UCSD-AML1 (cell line): Measurements from ENCODE around the gene AFAP1.
A peak's percentile ranks its signal among the peaks of the same experiment; 100 is the strongest.

Source experiments
- DNase-seq: peaks from one replicate; lab custom pipeline; 2025; ENCODE audit not compliant: unreplicated experiment; lab: John Stamatoyannopoulos, UW

AFAP1 gene

GRCh38 chr4:7788694-7789425 lies 150.8 kb downstream of the AFAP1 start:
- no peak for DNase-seq

- DNase-seq, result no peak
Measured at GRCh38 chr4:7788193-7788592, 151.5 kb downstream of the AFAP1 start.

DNA sequence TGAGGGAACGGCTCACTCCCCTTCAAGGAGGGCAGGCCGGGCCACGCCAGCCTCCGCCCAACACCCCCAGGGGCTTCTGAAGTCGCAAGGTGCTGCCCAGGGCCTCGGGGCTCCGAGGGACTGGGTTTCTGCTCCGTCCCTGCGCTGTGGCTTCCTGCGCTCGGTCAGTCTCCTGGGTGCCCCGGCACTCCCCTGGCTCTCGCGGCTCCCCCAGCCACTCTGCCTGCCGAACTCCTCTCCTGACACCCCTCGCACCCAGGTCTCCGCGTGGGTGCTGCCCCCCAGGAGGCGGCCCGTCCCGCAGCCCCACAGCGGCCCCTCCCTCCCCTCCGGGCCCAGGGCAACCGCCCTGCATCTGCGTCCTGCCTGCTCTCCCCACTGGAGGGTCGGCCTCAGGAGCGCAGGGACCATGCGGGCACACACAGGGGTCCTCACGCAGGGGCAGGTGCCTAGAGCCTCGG lies 151.9 kb downstream of the AFAP1 start:
- DNase-seq, result no peak

DNA sequence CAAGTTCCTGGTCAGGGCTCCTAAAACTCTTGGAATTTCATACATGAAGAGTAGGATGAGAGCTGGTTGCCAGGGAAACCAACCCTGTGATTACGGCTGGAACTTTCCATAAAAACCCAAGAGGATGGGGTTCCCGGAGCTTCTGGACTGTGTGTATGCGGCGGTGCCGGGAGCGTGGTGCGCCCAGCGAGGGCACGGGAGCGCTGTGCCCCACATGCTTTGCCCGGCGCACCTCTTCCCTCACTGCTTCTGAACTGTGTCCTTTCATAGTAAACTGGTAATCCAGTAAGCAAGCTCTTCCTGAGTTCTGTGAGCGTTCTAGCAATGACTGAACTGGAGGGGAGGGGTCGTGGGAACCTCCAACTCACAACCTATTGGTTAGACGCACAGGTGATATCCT lies 152.6 kb downstream of the AFAP1 start:
- DNase-seq, result no peak

DNA sequence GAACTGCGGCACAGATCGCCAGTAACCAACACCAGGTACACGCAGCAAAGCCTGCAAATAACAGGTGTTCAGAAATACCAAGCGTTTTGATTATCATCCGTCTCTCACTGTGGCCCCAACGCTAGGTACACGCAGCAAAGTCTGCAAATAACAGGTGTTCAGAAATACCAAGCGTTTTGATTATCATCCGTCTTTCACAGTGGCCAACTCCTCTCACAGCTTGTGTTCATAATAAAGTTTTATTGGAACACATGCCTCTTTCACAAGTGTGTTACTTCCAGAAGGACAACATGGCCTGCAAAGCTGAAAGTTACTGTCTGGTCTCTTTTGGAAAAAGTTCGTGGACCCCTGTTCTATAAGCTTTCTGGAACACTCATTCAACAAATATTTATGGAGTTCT lies 153.1 kb downstream of the AFAP1 start:
- DNase-seq, result no peak

DNA sequence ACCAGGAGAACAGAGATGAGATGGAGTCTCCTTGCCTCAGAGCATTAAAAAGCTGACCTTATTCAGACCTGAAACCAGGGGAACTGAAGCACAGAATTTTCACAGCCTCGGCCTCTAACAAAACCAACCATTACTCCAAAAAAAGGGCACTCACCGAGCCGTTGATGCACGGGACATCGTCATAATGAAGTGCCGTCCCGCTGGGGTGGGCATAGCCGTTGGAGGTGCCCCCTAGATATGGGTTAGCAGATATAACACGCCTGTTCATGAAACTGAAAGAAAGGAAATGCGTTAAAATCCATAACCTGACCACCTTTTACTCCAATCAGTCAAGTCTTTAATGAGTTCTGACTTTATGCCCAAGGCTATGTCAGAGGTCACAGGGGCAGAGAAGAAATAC lies 153.6 kb downstream of the AFAP1 start:
- no peak for DNase-seq

GRCh38 chr4:7785017-7785416 lies 154.6 kb downstream of the AFAP1 start:
- DNase-seq, result no peak

- no peak for DNase-seq
Measured at GRCh38 chr4:7784131-7784870, 155.4 kb downstream of the AFAP1 start.

DNA sequence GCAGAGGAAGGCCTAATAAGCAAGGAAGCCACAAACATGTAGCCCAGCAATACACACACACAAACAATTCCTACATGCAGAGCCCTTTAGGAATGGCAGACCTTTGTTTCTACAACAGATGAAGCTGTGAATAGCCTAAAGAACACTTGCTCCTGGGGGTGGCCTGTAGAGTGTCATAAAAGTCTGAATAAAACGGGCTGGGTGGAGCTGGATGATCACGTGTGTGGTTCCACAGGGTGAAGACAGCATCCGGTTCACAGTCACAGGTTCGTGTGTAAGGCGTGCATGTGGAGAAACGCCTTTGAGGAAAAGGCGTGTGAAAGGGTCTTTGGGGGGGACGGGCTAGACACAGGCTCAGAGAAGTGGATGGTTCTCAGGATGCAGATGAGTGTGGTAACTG lies 156.1 kb downstream of the AFAP1 start:
- DNase-seq, result no peak

DNA sequence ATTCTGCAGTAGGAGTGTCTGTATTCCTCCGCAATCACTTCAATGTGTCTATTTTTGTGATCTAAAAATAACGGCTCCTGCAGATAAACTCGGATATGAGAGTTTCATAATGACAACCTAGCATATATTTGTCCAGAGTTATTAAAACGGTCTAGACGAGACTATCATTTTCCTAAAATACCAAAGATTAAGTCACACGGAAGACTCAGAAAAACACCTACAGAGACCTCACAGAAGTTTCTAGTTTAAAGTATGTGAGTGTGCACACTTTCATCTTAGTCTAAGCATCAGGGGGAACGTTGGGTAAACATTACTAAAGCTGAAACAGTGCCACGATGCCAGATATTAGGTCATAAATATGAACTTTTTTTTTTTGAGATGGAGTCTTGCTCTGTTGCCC lies 156.9 kb downstream of the AFAP1 start:
- DNase-seq, result no peak

DNA sequence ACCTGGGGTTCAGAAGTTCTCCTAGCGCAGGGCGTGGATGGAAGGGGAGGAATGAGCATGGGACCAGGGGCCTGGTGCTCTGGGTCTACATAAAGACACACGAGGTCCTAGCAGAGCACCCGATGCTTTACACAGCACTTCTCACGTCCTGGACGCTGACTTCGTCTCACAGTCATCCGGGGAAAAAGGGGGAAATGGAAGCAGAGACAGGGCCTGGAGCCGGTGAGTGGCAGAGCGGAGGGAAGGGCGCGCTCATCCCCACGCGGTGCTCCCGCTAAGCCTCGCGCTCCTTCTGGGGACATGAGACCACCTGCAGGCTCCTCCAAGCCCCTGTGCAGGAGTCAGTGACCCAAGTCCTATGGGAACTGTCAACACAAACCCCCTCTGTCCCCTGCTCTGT lies 157.7 kb downstream of the AFAP1 start:
- no peak for DNase-seq

DNA sequence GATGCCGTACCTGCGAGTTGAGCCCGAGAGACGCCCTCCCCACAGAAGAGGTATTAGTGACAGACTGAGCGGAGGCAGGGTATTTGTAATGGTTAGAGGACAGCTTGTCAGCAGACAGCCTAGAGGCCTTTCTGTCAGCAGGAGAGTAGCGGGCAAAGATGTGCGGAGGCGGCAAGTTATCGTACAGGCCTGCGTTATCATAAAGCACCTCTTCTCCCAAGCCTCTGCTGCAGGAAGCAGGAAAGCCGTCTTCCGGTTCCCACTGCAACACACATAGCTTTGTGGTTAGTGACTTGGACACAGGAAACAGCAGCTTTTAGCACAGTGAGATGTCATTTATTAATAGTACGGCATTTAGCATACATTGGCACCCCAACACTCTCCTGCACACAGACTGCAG lies 158.3 kb downstream of the AFAP1 start:
- peak; percentile 84 for DNase-seq

- no peak for DNase-seq
Measured at GRCh38 chr4:7780751-7781348, 158.8 kb downstream of the AFAP1 start.

- no peak for DNase-seq
Measured at GRCh38 chr4:7779432-7779768, 160.3 kb downstream of the AFAP1 start.

GRCh38 chr4:7778510-7779431 lies 160.9 kb downstream of the AFAP1 start:
- DNase-seq, result no peak

GRCh38 chr4:7777871-7778509 lies 161.7 kb downstream of the AFAP1 start:
- DNase-seq, result no peak

- no peak for DNase-seq
Measured at GRCh38 chr4:7777017-7777710, 162.5 kb downstream of the AFAP1 start.

- DNase-seq, result no peak
Measured at GRCh38 chr4:7775396-7775795, 164.3 kb downstream of the AFAP1 start.

DNA sequence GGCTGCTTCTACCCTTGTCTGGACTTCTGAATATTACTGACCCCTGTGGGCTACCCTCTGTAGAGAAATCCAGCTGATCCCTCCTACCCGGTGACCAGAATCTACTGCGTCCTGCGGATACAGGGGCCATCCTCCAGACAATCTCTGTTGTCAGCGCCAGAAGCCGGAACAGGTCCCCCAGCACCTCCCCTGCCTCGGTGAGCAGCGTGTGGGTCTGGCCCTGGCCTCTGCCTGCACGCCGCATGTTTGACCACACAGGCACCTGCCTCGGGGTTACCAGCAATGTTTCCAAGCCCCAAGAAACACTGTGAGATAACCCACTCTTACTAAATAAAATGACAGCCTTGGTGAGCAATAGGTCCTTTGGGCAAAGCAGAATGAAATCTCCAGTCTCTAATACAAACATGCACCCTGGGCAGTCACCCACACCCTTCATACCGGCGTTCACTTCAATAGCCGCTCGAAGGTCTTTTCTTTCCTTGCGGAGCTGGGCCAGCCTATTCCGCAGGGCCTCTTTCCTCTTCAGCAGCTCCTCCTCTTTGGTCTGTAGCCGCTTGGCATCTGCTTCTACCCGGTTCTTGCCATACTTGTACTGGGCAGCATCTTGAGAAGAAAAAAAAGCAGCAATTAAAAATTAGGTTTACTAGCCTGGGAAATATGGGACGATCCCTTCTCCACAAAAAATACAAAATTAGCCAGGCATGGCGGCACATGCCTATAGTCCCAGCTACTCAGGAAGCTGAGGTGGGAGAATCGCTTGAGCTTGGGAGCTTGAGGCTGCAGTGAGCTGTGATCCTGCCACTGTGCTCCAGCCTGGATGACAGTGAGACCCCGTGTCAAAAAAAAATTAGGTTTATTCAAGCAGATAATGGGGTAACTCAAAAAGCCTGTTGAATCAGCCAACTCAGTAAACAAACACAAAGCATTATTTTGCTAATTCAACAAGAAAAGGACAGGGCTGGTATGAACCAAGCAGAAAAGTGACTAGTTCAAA lies 165.1 kb downstream of the AFAP1 start:
- no peak for DNase-seq
